Heart right ventricle (tissue), 16 donors: ENCODE results near the gene KRTAP10-1. TPM values are rescaled to one million over a fixed set of nuclear protein-coding genes. Genes with fewer than 3 reads are reported as not detected.

ENCODE experiments used
- ATAC-seq, 8 donors: fragments of 200-7000 bp; cut with Tn5 transposase; one replicate each; pipeline ENCODE4 v1.9.1; 2020; ENCODE audit warnings: mild to moderate bottlenecking in 8 of 8, moderate library complexity in 8 of 8, moderate number of reproducible peaks in 1 of 8
- DNase-seq, 2 donors: peaks; one replicate each; pipeline ENCODE4 v3.0.0-alpha.2; 2020
- H3K27ac ChIP-seq, 10 donors: fragments of 200-600 bp; sonication (generic) in 2 of 10; one replicate each; pipeline versions ENCODE4 v1.5.0 to v1.8.0; 2020 to 2022; ENCODE audit warnings: mild to moderate bottlenecking in 3 of 10
- H3K27me3 ChIP-seq, 7 donors: fragments of 200-600 bp; one replicate each; pipeline ENCODE4 v1.8.0; 2021 to 2022; ENCODE audit warnings: mild to moderate bottlenecking in 2 of 7
- H3K36me3 ChIP-seq, 9 donors: fragments of 200-600 bp; sonication (generic) in 1 of 9; one replicate each; pipeline versions ENCODE4 v1.5.0 to v1.8.0; 2020 to 2022; ENCODE audit warnings: mild to moderate bottlenecking in 2 of 9
- H3K4me1 ChIP-seq, 9 donors: fragments of 200-600 bp; sonication (generic) in 1 of 9; one replicate each; pipeline versions ENCODE4 v1.5.0 to v1.8.0; 2020 to 2022; ENCODE audit warnings: mild to moderate bottlenecking in 4 of 9
- H3K4me3 ChIP-seq, 10 donors: fragments of 200-600 bp; sonication (generic) in 2 of 10; one replicate each; pipeline versions ENCODE4 v1.5.0 to v1.8.0; 2020 to 2022; ENCODE audit warnings: mild to moderate bottlenecking in 7 of 10, moderate library complexity in 2 of 10
- H3K9me3 ChIP-seq, 11 donors: fragments of 200-600 bp in 10 of 11; sonication (generic) in 2 of 11; one replicate each; pipeline versions ENCODE4 v1.5.0 to v1.8.0; 2013 to 2022; ENCODE audit warnings: mild to moderate bottlenecking in 2 of 11, control low read depth in 1 of 11, moderate library complexity in 1 of 11
- CTCF ChIP-seq, 9 donors: fragments of 200-600 bp; sonication (generic) in 2 of 9; IDR thresholded peaks; one replicate each; pipeline versions ENCODE4 v1.5.0 to v1.8.0; 2021 to 2022; ENCODE audit warnings: antibody characterized with exemption in 9 of 9, mild to moderate bottlenecking in 5 of 9, moderate library complexity in 1 of 9
- WGBS, 2 donors: extraction: QIAGEN DNeasy Blood & Tissue Kit; methylation state at CpG; one replicate each; pipeline ENCODE4 v1.1.7; 2013; ENCODE audit warnings: inconsistent platforms in 1 of 2; 5-methylcytosine and 5-hydroxymethylcytosine counted together
- intact Hi-C, 10 donors: fragments of 100-400 bp; cut with DNase I; formaldehyde crosslinking; loops; one replicate each; pipeline versions ENCODE4 v1.11.1 to v1.14.2; 2022
- polyA plus RNA-seq, 2 donors: library from polyadenylated mRNA; stranded (reverse); fragments of 200-250 nt; gene quantifications; one replicate each; pipeline ENCODE4 v1.2.3, GENCODE V29; 2013
- total RNA-seq, 10 donors: library from RNA; stranded (reverse); fragmentation: NEBNext Ultra II Directional in 3 of 10; extraction: Animal tissue kit (Norgen Biotek cat#: 25700) in 3 of 10; gene quantifications; one replicate each; pipeline versions ENCODE4 v1.2.1 to v1.2.4, GENCODE V29; 2021 to 2023
- donor health status: Arrhythmogenic right ventricular cardiomyopathy.
- donor health status: ischemic (EF 13 %, LVEDD 7.1; RV severe dilation, severe dysfunction).
- donor health status: healthy with polysubstance abuse.
- donor health status: DM: no; HTN: yes; CAD: no.
- donor health status: DM: no; HTN: no; CAD: no.
- donor health status: ischemic (EF 25% LVEDD 6.9; RV normal size, moderate dysfunction).
- donor health status: ischemic (EF 25% LVEDD 5.7; RV mildly dilated, moderate dysfunction).
- donor health status: healthy.
- donor health status: DM: yes; HTN: yes; CAD: no.
- donor health status: Ischemic cardiomyopathy.
- donor health status: ischemic (EF 35%, LVEDD 5.7; RV mildly dilated, moderate dysfunction).
- donor health status: nonischemic (EF 11% LVEDD 7.7; RV severe dilation, severe dysfunction).
- donor health status: DM: yes; HTN: yes; CAD: no.
- donor health status: PGD.
- donor health status: ischemic (EF 29% LVEDD 5.4; RV normal size, mild dysfunction).
- donor health status: nonischemic (EF 23%, LVEDD 6.1; RV moderate dilation, normal function).

KRTAP10-1 gene
- total and polyA plus RNA-seq, 12 donors, result not detected

DNA sequence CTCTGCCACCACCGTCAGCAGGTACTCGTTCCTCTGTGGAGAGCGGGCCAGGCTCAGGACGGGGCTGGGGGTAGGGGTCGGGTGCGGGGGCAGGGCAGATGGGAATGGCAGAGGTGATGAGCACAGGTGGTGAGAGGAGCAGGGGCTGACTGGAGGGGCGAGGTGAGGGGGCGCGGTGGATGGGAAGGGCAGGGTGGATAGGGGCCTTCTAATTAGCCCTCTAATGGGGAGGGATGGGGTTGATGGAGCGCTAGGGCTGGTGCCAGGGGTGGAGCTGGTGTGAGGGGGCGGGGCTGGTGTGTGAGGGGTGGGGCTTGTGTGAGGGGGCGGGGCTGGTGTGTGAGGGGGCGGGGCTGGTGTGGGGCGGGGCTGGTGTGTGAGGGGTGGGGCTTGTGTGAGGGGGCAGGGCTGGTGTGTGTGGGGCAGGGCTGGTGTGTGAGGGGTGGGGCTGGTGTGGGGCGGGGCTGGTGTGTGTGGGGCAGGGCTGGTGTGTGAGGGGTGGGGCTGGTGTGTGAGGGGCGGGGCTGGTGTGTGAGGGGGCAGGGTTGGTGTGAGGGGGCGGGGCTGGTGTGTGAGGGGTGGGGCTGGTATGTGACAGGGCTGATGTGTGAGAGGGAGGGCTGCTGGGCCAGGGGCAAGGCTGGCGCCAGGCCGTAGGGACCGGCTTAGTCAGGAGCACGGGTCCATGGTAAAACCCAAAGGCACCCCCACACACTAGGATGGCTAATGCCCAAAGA, 5.9 kb downstream of the KRTAP10-1 start:
- Histone ChIP-seq H3K27ac (no peak overlapping the region), H3K36me3 (no peaks in the 10 kb centered on the region), H3K4me1 (no peaks in the 10 kb centered on the region), H3K9me3 (no peaks in the 10 kb centered on the region), H3K4me3 (no peak overlapping the region), H3K27me3 (peaks cover 0 to 25% (median 0%) of the 10 kb centered on the region in 7 donors)
- TF ChIP-seq CTCF (IDR thresholded peaks at IDR 0.05), result no peak
- WGBS, 2 donors, result 88 to 91% methylated on average over 17 to 21 of the region's 21 CpGs
- intact Hi-C loops, result no loop called here
- DNase-seq (no peak), ATAC-seq (no peak)

DNA sequence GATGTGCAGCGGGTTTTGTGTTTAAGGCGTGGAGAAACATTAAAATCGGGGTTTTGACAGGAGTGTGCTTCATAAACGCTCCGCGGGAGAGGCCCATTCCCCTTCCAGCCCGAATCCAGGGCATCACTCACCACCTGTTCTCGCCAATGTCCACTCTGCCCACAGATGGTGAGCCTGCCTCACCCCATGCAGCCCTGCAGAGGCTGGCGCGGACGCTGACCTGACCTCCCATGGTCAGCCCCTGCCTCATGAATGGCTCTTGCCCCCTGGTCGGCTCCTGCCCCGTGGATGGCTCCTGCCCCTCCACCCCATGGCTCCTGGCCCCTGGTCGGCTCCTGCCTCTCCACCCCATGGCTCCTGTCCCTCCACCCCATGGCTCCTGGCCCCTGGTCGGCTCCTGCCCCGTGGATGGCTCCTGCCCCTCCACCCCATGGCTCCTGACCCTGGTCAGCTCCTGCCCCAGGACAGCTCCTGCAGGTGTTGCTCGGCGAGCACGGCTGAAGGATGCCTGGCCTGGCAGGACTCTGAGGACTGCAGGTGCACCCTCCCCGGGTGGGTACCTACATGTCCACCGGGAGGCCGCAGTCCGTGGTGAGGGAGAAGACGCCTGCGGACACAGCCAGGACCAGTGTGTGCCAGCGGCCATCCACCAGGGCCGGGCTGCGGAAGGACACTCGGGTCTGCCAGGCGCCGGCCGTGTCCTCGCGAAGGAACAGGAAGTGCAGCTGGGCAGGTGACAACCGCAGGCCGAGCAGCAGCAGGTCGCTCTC, 6.7 kb downstream of the KRTAP10-1 start:
- DNase-seq (no peak), ATAC-seq (no peak)
- no peaks in the 10 kb centered on the region for H3K4me1 ChIP-seq
- H3K27ac ChIP-seq, result no peak overlapping the region
- intact Hi-C loops, result no loop called here
- H3K4me3 ChIP-seq, result no peak overlapping the region
- 88 to 90% methylated on average over 37 of the region's 37 CpGs for WGBS, 2 donors
- H3K9me3 ChIP-seq, result no peaks in the 10 kb centered on the region
- TF ChIP-seq CTCF (IDR thresholded peaks at IDR 0.05), result no peak
- no peaks in the 10 kb centered on the region for H3K36me3 ChIP-seq
- H3K27me3 ChIP-seq, result peaks cover 0 to 22% (median 3%) of the 10 kb centered on the region in 7 donors

DNA sequence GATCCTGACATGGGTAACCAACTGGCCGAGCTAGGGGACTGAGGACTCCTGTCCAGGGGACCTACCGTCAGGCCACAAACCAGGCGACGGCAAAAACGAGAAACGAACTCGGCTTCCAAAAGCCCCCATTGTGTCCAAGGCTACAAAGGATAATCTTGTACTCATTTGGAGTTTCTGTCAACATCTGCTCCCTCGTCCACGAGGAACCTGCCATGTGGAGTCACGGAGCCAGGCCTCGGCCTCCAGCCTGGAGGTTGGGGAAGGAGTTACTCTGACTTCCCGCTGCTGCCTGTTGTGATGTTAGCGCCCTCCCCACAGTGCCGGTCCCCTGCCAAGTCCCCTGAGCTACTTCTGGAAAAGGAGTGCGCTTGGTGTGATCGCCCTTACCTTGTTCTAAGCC, 7.3 kb downstream of the KRTAP10-1 start:
- peaks cover 0 to 23% (median 3%) of the 10 kb centered on the region in 7 donors for H3K27me3 ChIP-seq

More for the DNA sequence above, 7.3 kb downstream of the KRTAP10-1 start:
- WGBS, 2 donors, result 87% methylated on average over 16 of the region's 16 CpGs
- H3K4me3 ChIP-seq, result no peak overlapping the region
- no peak overlapping the region for H3K27ac ChIP-seq
- intact Hi-C loops, result no loop called here
- H3K9me3 ChIP-seq, result no peaks in the 10 kb centered on the region
- ATAC-seq (no peak), DNase-seq (no peak)
- TF ChIP-seq CTCF (IDR thresholded peaks at IDR 0.05), result no peak
- H3K36me3 ChIP-seq, result no peaks in the 10 kb centered on the region
- H3K4me1 ChIP-seq, result no peaks in the 10 kb centered on the region
